Renal cortical epithelial cell (primary cell): ENCODE results near the gene PLN. TPM values are rescaled to one million over a fixed set of nuclear protein-coding genes. Genes with fewer than 3 reads are reported as not detected.
A peak's percentile ranks its signal among the peaks of the same experiment; 100 is the strongest.

Source experiments
- DNase-seq: peaks from one replicate; pipeline ENCODE4 v3.0.0-alpha.2; 2011; ENCODE audit warnings: low read depth
- total RNA-seq: library from RNA; depleted of rRNA; stranded (reverse); fragments of >200 nt; gene quantifications from 2 replicates; pipeline ENCODE4 v1.2.3, GENCODE V29; 2014

The PLN gene
- total RNA-seq, 1 donor from 2014 or later = not detected

- no peak for DNase-seq
Measured at GRCh38 chr6:118579786-118580185, 31.7 kb downstream of the PLN start.

GRCh38 chr6:118580585-118581419 lies 32.7 kb downstream of the PLN start:
- DNase-seq = peak; percentile 81

- DNase-seq = peak; percentile 75
Measured at GRCh38 chr6:118581489-118581959, 33.4 kb downstream of the PLN start.

GRCh38 chr6:118584911-118585310 lies 36.8 kb downstream of the PLN start:
- no peak for DNase-seq

- DNase-seq = peak; percentile 96
Measured at GRCh38 chr6:118586746-118587485, 38.8 kb downstream of the PLN start.

GRCh38 chr6:118588626-118589025 lies 40.5 kb downstream of the PLN start:
- DNase-seq = no peak

- no peak for DNase-seq
Measured at GRCh38 chr6:118589186-118589585, 41.1 kb downstream of the PLN start.

- DNase-seq = no peak
Measured at GRCh38 chr6:118589649-118590365, 41.7 kb downstream of the PLN start.

- no peak for DNase-seq
Measured at GRCh38 chr6:118591897-118592296, 43.8 kb downstream of the PLN start.

GRCh38 chr6:118594877-118595276 lies 46.8 kb downstream of the PLN start:
- DNase-seq = no peak

GRCh38 chr6:118596774-118597320 lies 48.8 kb downstream of the PLN start:
- no peak for DNase-seq

- no peak for DNase-seq
Measured at GRCh38 chr6:118597636-118598035, 49.5 kb downstream of the PLN start.

GRCh38 chr6:118598324-118598723 lies 50.2 kb downstream of the PLN start:
- no peak for DNase-seq

- DNase-seq = no peak
Measured at GRCh38 chr6:118602300-118602699, 54.2 kb downstream of the PLN start.

GRCh38 chr6:118603372-118603771 lies 55.3 kb downstream of the PLN start:
- no peak for DNase-seq

- no peak for DNase-seq
Measured at GRCh38 chr6:118606268-118606667, 58.2 kb downstream of the PLN start.

GRCh38 chr6:118606858-118607257 lies 58.8 kb downstream of the PLN start:
- DNase-seq = no peak

Other genes with a start within 250 kb of the PLN start
- 7.6 and 15.3 TPM in 2 replicates for gene CEP85L, start 103.3 kb downstream of the PLN start, total RNA-seq